OCI-LY1 (cell line): ENCODE data around the gene GINS3.

ENCODE experiments used
- H2AFZ ChIP-seq: fragments of 200-600 bp; sonication (generic), shearing (Covaris generic); 2 replicates; pipeline ENCODE4 v1.6.0; 2014; ENCODE audit warnings: antibody characterized with exemption, mild to moderate bottlenecking, low read length
- H3F3A ChIP-seq: fragments of 200-600 bp; sonication (generic), shearing (Covaris generic); 2 replicates; pipeline ENCODE4 v1.6.0; 2014; ENCODE audit warnings: mild to moderate bottlenecking, antibody characterized with exemption, low read length, moderate library complexity; ENCODE audit not compliant: insufficient read depth
- H3K27ac ChIP-seq: fragments of 200-600 bp; sonication (generic); 2 replicates; pipeline ENCODE4 v1.5.1; 2014; ENCODE audit warnings: low read length, mixed run types, mild to moderate bottlenecking, low read depth; ENCODE audit not compliant: poor library complexity, severe bottlenecking
- H3K27me3 ChIP-seq: fragments of 200-600 bp; sonication (generic); 2 replicates; pipeline ENCODE4 v1.6.0; 2014; ENCODE audit warnings: antibody characterized with exemption, mild to moderate bottlenecking, low read length, moderate library complexity; ENCODE audit not compliant: insufficient read depth
- H3K36me3 ChIP-seq: fragments of 200-600 bp; sonication (generic); 2 replicates; pipeline ENCODE4 v1.6.1; 2014; ENCODE audit warnings: mild to moderate bottlenecking, antibody characterized with exemption, low read length, moderate library complexity, mixed read lengths; ENCODE audit not compliant: insufficient read depth
- H3K4me1 ChIP-seq: fragments of 200-600 bp; sonication (generic); 2 replicates; pipeline ENCODE4 v1.5.1; 2014; ENCODE audit warnings: mild to moderate bottlenecking, low read length, moderate library complexity; ENCODE audit not compliant: insufficient read depth, severe bottlenecking
- H3K4me2 ChIP-seq: fragments of 200-600 bp; sonication (generic), shearing (Covaris generic); 2 replicates; pipeline ENCODE4 v1.6.1; 2014; ENCODE audit warnings: low read length
- H3K4me3 ChIP-seq: fragments of 200-600 bp; sonication (generic); 2 replicates; pipeline ENCODE4 v1.5.1; 2014; ENCODE audit warnings: low read length, low read depth, mild to moderate bottlenecking, mixed read lengths; ENCODE audit not compliant: poor library complexity, severe bottlenecking
- H3K79me2 ChIP-seq: fragments of 200-600 bp; shearing (Covaris generic); 2 replicates; pipeline ENCODE4 v1.6.1; 2016; ENCODE audit warnings: mixed run types, low read length, mixed read lengths; ENCODE audit not compliant: insufficient read depth
- H3K9ac ChIP-seq: fragments of 200-600 bp; sonication (generic), shearing (Covaris generic); 2 replicates; pipeline ENCODE4 v1.6.1; 2014; ENCODE audit warnings: mild to moderate bottlenecking, low read length, mixed read lengths
- H3K9me2 ChIP-seq: fragments of 200-600 bp; sonication (generic), shearing (Covaris generic); 2 replicates; pipeline ENCODE4 v1.6.1; 2014; ENCODE audit warnings: low read depth, mild to moderate bottlenecking, low read length, mixed read lengths
- H3K9me3 ChIP-seq: fragments of 200-600 bp; shearing (Covaris generic); 2 replicates; pipeline ENCODE4 v1.6.1; 2014; ENCODE audit warnings: low read length, mixed read lengths
- H4K20me1 ChIP-seq: fragments of 200-600 bp; sonication (generic), shearing (Covaris generic); 2 replicates; pipeline ENCODE4 v1.6.0; 2016; ENCODE audit warnings: mild to moderate bottlenecking, low read length; ENCODE audit not compliant: insufficient read depth
- CTCF ChIP-seq: fragments of 200-600 bp; sonication (generic), shearing (Covaris generic); IDR thresholded peaks from 2 replicates; pipeline ENCODE4 v1.5.1; 2017; ENCODE audit warnings: mild to moderate bottlenecking, antibody characterized with exemption, low read length, moderate library complexity, mixed read lengths
- EZH2 ChIP-seq: fragments of 200-600 bp; sonication (generic), shearing (Covaris generic); IDR thresholded peaks from 2 replicates; pipeline ENCODE4 v1.8.0; 2017; ENCODE audit warnings: borderline replicate concordance, mixed run types, mild to moderate bottlenecking, antibody characterized with exemption, low read length, moderate library complexity, mixed read lengths

The GINS3 gene

DNA sequence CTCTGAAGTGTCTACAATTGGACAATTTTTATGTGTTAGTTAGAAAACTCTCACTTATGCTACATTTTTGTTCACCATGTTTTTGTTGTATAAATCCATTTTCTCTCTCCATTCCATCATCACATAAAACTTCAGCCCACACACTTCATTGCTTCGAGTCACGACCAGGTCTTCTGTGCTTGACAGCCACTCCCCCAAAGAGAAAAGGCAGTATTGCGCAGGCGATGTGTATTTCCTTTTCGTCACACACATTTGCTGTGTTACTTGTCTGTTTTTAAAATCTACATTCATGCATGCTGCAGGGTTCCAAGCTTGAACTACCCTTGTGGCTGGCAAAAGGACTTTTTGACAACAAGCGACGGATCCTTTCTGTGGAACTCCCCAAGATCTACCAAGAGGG is 10.5 kb downstream of the GINS3 start:
- TF ChIP-seq EZH2 (no peak), CTCF (no peak)
- Histone ChIP-seq H3K9me3 (no peaks in the 10 kb centered on the region), H3F3A (no peaks in the 10 kb centered on the region), H3K9ac (no peak overlapping the region), H3K4me1 (no peaks in the 10 kb centered on the region), H3K4me3 (no peak overlapping the region), H4K20me1 (no peaks in the 10 kb centered on the region), H3K36me3 (peaks cover 30% of the 10 kb centered on the region), H3K79me2 (no peaks in the 10 kb centered on the region), H3K27me3 (no peaks in the 10 kb centered on the region), H3K9me2 (no peaks in the 10 kb centered on the region), H2AFZ (no peak overlapping the region), H3K27ac (no peak overlapping the region), H3K4me2 (no peak overlapping the region)

DNA sequence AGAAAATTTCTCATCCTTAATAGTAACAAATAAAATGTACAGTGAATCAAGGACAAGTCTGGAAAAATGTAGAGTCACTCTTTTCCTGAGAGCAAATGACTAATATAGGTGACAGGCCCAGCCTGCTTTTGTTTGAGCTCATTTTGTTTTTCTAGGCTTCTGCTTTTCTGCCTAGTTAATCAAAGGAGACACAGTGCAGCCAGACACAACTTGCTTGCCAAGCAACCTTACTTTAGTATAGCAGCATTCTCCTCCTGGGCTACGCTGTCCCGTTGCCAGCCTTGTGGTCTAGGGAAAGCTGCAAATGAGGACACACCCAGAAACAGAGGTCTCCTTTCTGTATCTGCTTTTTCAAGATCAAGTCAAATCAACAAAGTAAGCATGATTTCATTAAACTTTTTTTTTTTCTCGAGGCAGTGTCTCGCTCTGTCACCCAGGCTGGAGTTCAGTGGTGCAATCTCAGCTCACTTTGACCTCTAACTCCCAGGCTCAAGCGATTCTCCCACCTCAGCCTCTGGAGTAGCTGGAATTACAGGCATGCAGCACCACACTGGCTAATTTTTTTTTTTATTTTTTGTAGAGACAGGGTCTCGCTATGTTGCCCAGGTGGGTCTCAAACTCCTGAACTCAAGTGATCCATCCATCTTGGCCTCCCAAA is 17.2 kb downstream of the GINS3 start:
- H3K4me3 ChIP-seq, result no peak overlapping the region
- no peaks in the 10 kb centered on the region for H3K9me3 ChIP-seq
- H3K36me3 ChIP-seq, result peaks cover under 1% of the 10 kb centered on the region
- H3K9ac ChIP-seq, result no peak overlapping the region
- no peaks in the 10 kb centered on the region for H3K9me2 ChIP-seq
- no peaks in the 10 kb centered on the region for H3K4me1 ChIP-seq
- H2AFZ ChIP-seq, result no peak overlapping the region
- H3K27ac ChIP-seq, result no peak overlapping the region
- no peak for TF ChIP-seq EZH2
- TF ChIP-seq CTCF, result no peak
- no peaks in the 10 kb centered on the region for H4K20me1 ChIP-seq
- no peaks in the 10 kb centered on the region for H3K27me3 ChIP-seq
- H3K4me2 ChIP-seq, result no peak overlapping the region
- H3F3A ChIP-seq, result no peaks in the 10 kb centered on the region
- no peaks in the 10 kb centered on the region for H3K79me2 ChIP-seq

DNA sequence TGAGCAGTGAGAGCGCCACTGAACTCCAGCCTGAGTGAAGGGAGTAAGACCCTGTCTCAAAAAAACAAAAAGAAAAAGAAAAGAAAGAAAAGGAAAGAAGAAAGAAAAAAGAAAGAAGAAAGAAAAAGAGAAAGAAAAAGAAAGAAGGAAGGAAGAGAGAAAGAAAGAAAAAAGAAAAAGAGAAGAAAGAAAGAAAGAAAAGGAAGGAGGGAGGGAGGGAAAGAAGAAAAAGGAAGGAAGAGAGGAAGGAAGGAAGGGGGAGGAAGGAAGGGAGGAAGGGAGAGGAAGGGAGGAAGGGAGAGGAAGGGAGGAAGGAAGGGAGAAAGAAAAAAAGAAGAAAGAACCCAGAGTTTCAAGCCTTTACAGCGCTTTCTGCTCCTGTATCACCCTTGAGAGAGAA is 19.1 kb downstream of the GINS3 start:
- H3K27ac ChIP-seq, result no peak overlapping the region
- no peaks in the 10 kb centered on the region for H3K4me1 ChIP-seq
- no peaks in the 10 kb centered on the region for H4K20me1 ChIP-seq

More for the DNA sequence above, 19.1 kb downstream of the GINS3 start:
- no peak overlapping the region for H2AFZ ChIP-seq
- no peaks in the 10 kb centered on the region for H3K27me3 ChIP-seq
- no peaks in the 10 kb centered on the region for H3K9me2 ChIP-seq
- no peak overlapping the region for H3K4me3 ChIP-seq
- no peaks in the 10 kb centered on the region for H3K9me3 ChIP-seq
- no peaks in the 10 kb centered on the region for H3K79me2 ChIP-seq
- no peaks in the 10 kb centered on the region for H3F3A ChIP-seq
- no peak for TF ChIP-seq CTCF
- TF ChIP-seq EZH2, result no peak
- H3K4me2 ChIP-seq, result no peak overlapping the region
- no peaks in the 10 kb centered on the region for H3K36me3 ChIP-seq
- no peak overlapping the region for H3K9ac ChIP-seq
